NCI-H1417 (cell line): ENCODE measurements around the gene FTH1.

Experiments used
- DNase-seq, 3 experiments: peaks; one replicate each; lab custom pipeline; 2025; lab: John Stamatoyannopoulos, UW

The FTH1 gene

GRCh38 chr11:61916737-61917333 lies 50.6 kb downstream of the FTH1 start:
- DNase-seq = no peak

GRCh38 chr11:61914471-61915171 lies 52.8 kb downstream of the FTH1 start:
- DNase-seq = no peak
